Ishikawa (cell line): Measurements from ENCODE around the gene SPOCK1.

Source experiments
- EP300 ChIP-seq: IDR thresholded peaks from 2 replicates; pipeline ENCODE4 v1.6.1; 2012; ENCODE audit warnings: borderline replicate concordance
- TCF12 ChIP-seq: IDR thresholded peaks from 2 replicates; pipeline ENCODE4 v1.6.1; 2012; ENCODE audit warnings: low read depth
- TF ChIP-seq, protein P1 (sequence below): IDR thresholded peaks from 2 replicates; pipeline ENCODE4 v1.6.1; 2012
- TF ChIP-seq, protein P2 (sequence below): IDR thresholded peaks from 2 replicates; pipeline ENCODE4 v1.6.1; 2012

DNA sequence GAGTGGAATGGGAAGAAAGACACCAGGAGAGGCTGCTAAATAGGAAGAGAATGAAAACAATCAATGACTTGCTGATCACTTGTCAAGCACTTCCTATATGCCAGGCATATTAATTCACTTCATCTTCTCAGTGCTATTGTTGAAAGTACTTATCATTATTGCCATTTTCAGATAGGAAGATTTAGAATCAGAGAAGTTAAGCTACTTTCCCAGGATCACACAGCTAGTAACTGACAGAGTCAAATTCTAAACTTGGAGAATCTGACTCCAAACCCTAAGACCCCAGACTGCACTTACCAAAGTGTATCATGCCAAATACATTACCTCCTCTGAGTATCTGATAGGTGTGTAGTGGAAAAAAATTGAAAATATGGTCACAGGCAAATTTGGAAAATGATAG lies 236.3 kb downstream of the SPOCK1 start:
- TF ChIP-seq, protein P1, sequence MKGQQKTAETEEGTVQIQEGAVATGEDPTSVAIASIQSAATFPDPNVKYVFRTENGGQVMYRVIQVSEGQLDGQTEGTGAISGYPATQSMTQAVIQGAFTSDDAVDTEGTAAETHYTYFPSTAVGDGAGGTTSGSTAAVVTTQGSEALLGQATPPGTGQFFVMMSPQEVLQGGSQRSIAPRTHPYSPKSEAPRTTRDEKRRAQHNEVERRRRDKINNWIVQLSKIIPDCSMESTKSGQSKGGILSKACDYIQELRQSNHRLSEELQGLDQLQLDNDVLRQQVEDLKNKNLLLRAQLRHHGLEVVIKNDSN: no peak
- TF ChIP-seq, protein P2, sequence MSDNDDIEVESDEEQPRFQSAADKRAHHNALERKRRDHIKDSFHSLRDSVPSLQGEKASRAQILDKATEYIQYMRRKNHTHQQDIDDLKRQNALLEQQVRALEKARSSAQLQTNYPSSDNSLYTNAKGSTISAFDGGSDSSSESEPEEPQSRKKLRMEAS: no peak
- TF ChIP-seq EP300 (no peak), TCF12 (no peak)
